Mesenchymal stem cell (in vitro differentiated cells and primary cell): ENCODE data around the gene POLD2.

Experiments used
- DNase-seq: peaks from one replicate; pipeline ENCODE4 v3.0.0-alpha.2; 2013
- H2AFZ ChIP-seq: one replicate; pipeline ENCODE4 v1.6.1; 2013; ENCODE audit warnings: low read depth, mild to moderate bottlenecking, control low read depth, inconsistent platforms, low read length, moderate library complexity
- H2AK5ac ChIP-seq: 2 replicates; pipeline ENCODE4 v1.6.1; 2013; ENCODE audit warnings: low read length, moderate library complexity, mild to moderate bottlenecking, inconsistent platforms; ENCODE audit not compliant: severe bottlenecking
- H2BK120ac ChIP-seq: one replicate; pipeline ENCODE4 v1.6.1; 2013; ENCODE audit warnings: low read depth, mild to moderate bottlenecking, inconsistent platforms, low read length, moderate library complexity
- H2BK12ac ChIP-seq, 2 experiments: one replicate each; pipeline ENCODE4 v1.6.1; 2013; ENCODE audit warnings: inconsistent platforms in 2 of 2, low read length in 2 of 2, mild to moderate bottlenecking in 2 of 2, moderate library complexity in 2 of 2, control low read depth in 1 of 2
- H2BK15ac ChIP-seq: one replicate; pipeline ENCODE4 v1.6.1; 2013; ENCODE audit warnings: mild to moderate bottlenecking, low read depth, inconsistent platforms; ENCODE audit not compliant: poor library complexity, severe bottlenecking
- H2BK5ac ChIP-seq: 2 replicates; pipeline ENCODE4 v1.6.1; 2013; ENCODE audit warnings: low read depth, mild to moderate bottlenecking, low read length, control low read depth, inconsistent platforms; ENCODE audit not compliant: poor library complexity, severe bottlenecking
- H3K14ac ChIP-seq, 2 experiments: one replicate each; pipeline ENCODE4 v1.6.1; 2013; ENCODE audit warnings: inconsistent platforms in 2 of 2, low read length in 2 of 2, control low read depth in 1 of 2, mild to moderate bottlenecking in 1 of 2, moderate library complexity in 1 of 2
- H3K18ac ChIP-seq, 2 experiments: one replicate each; pipeline ENCODE4 v1.6.1; 2013; ENCODE audit warnings: inconsistent platforms in 2 of 2, low read length in 2 of 2, control low read depth in 1 of 2, low read depth in 1 of 2, mild to moderate bottlenecking in 1 of 2
- H3K23ac ChIP-seq, 2 experiments: one replicate each; pipeline ENCODE4 v1.6.1; 2013; ENCODE audit warnings: inconsistent platforms in 2 of 2, low read length in 2 of 2, mild to moderate bottlenecking in 2 of 2, moderate library complexity in 2 of 2, control low read depth in 1 of 2
- H3K27ac ChIP-seq: 2 replicates; pipeline ENCODE4 v1.5.1; 2013; ENCODE audit warnings: mild to moderate bottlenecking, moderate library complexity, low read length, control low read depth, inconsistent platforms; ENCODE audit not compliant: poor library complexity, severe bottlenecking
- H3K27me3 ChIP-seq, 2 experiments: 2 replicates each; pipeline versions ENCODE4 v1.6.1 to v1.7.0; 2013; ENCODE audit warnings: low read length in 2 of 2, mild to moderate bottlenecking in 2 of 2, moderate library complexity in 2 of 2, control low read depth in 1 of 2, inconsistent platforms in 1 of 2; ENCODE audit not compliant: control insufficient read depth in 1 of 2, insufficient read depth in 1 of 2
- H3K36me3 ChIP-seq, 2 experiments: 2 replicates each; pipeline versions ENCODE4 v1.6.1 to v1.7.0; 2013; ENCODE audit warnings: low read length in 2 of 2, control low read depth in 1 of 2, inconsistent platforms in 1 of 2, low read depth in 1 of 2, mild to moderate bottlenecking in 1 of 2; ENCODE audit not compliant: insufficient read depth in 2 of 2, control insufficient read depth in 1 of 2
- H3K4ac ChIP-seq, 2 experiments: one replicate each; pipeline ENCODE4 v1.6.1; 2013; ENCODE audit warnings: inconsistent platforms in 2 of 2, low read length in 2 of 2, mild to moderate bottlenecking in 2 of 2, moderate library complexity in 2 of 2, control low read depth in 1 of 2, low read depth in 1 of 2
- H3K4me1 ChIP-seq: 2 replicates; pipeline ENCODE4 v1.6.1; 2013; ENCODE audit warnings: low read depth, low read length, control low read depth; ENCODE audit not compliant: control insufficient read depth, insufficient read depth
- H3K4me2 ChIP-seq: 2 replicates; pipeline ENCODE4 v1.6.1; 2013; ENCODE audit warnings: low read length, mild to moderate bottlenecking, inconsistent platforms; ENCODE audit not compliant: poor library complexity, severe bottlenecking
- H3K4me3 ChIP-seq, 2 experiments: 2 replicates each; pipeline versions ENCODE4 v1.5.1 to v1.7.0; 2013; ENCODE audit warnings: low read length in 2 of 2, mild to moderate bottlenecking in 2 of 2, control low read depth in 1 of 2, low read depth in 1 of 2; ENCODE audit not compliant: insufficient read depth in 1 of 2
- H3K79me1 ChIP-seq: replicated peaks from 2 replicates; pipeline ENCODE4 v1.6.1; 2013; ENCODE audit warnings: mild to moderate bottlenecking, control low read depth, low read length, inconsistent platforms; ENCODE audit not compliant: poor library complexity, severe bottlenecking
- H3K9ac ChIP-seq: 2 replicates; pipeline ENCODE4 v1.7.0; 2013; ENCODE audit warnings: mild to moderate bottlenecking, low read length, moderate library complexity
- H3K9me3 ChIP-seq: 2 replicates; pipeline ENCODE4 v1.7.0; 2013; ENCODE audit warnings: mild to moderate bottlenecking, low read length; ENCODE audit not compliant: control insufficient read depth
- H4K8ac ChIP-seq: one replicate; pipeline ENCODE4 v1.6.1; 2013; ENCODE audit warnings: inconsistent platforms, mild to moderate bottlenecking, low read length, moderate library complexity
- H4K91ac ChIP-seq: one replicate; pipeline ENCODE4 v1.6.1; 2013; ENCODE audit warnings: mild to moderate bottlenecking, low read length, inconsistent platforms
- WGBS: methylation state at CpG from one replicate; pipeline ENCODE4 v1.1.7; 2013; ENCODE audit warnings: mixed read lengths; 5-methylcytosine and 5-hydroxymethylcytosine counted together

Gene POLD2

DNA sequence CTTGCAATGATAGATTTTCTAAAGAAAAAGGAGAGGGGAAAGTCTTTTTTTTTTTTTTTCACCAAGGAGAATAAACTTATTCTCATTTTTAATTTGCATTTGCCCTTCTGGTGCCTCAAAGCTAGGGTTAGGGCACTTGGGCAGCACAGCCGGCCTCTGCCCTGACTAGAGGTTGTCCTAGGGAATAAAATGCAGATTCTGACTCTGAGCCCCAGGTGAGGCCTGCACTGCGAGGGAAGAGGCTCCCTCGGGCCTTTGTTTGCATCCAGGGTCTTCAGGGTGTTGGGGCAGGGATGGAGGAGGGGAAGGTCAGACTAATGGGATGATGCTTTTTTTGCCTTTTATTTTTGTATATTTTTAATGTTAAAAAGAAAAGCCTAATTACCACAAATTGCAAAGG, 9.9 kb upstream of the POLD2 start:
- Histone ChIP-seq H3K4me1 (peaks cover 16% of the 10 kb centered on the region), H3K27ac (no peak overlapping the region), H2BK15ac (no peak overlapping the region), H3K18ac (no peak overlapping the region), H2AFZ (no peak overlapping the region), H3K79me1 (no peaks in the 10 kb centered on the region), H3K36me3 (no peaks in the 10 kb centered on the region), H2BK5ac (no peak overlapping the region), H3K4me2 (no peak overlapping the region), H2BK12ac (no peak overlapping the region), H4K8ac (no peak overlapping the region), H3K23ac (no peak overlapping the region), H3K4ac (no peak overlapping the region), H2BK120ac (no peak overlapping the region), H3K4me3 (no peak overlapping the region), H2AK5ac (no peak overlapping the region), H4K91ac (no peak overlapping the region), H3K14ac (no peak overlapping the region), H3K9me3 (no peaks in the 10 kb centered on the region), H3K27me3 (peaks cover 0 to 7% of the 10 kb centered on the region in 2 experiments), H3K9ac (no peak overlapping the region)
- WGBS = 51% methylated on average over 3 of the region's 3 CpGs
- DNase-seq = no peak

- Histone ChIP-seq H2BK120ac (no peak overlapping the region), H3K4me2 (peak overlapping the region; percentile 8), H3K27ac (no peak overlapping the region), H3K4me1 (peaks cover 16% of the 10 kb centered on the region), H2AK5ac (peak overlapping the region; percentile 83), H3K9me3 (peaks cover 8% of the 10 kb centered on the region), H3K36me3 (no peaks in the 10 kb centered on the region), H3K23ac (no peak overlapping the region), H3K14ac (no peak overlapping the region), H2BK15ac (peak overlapping the region; percentile 75), H3K27me3 (peaks cover 0 to 3% of the 10 kb centered on the region in 2 experiments), H4K91ac (peak overlapping the region; percentile 2), H2BK12ac (peak overlapping the region in 1 of 2 experiments; percentile 25), H3K79me1 (no peaks in the 10 kb centered on the region), H3K4me3 (no peak overlapping the region), H2AFZ (no peak overlapping the region), H3K4ac (no peak overlapping the region), H4K8ac (no peak overlapping the region), H2BK5ac (no peak overlapping the region), H3K9ac (no peak overlapping the region), H3K18ac (no peak overlapping the region)
- DNase-seq = peak; percentile 20
- 74% methylated on average over 2 of the region's 2 CpGs for WGBS
Measured at GRCh38 chr7:44132039-44132438, 8.7 kb upstream of the POLD2 start.

DNA sequence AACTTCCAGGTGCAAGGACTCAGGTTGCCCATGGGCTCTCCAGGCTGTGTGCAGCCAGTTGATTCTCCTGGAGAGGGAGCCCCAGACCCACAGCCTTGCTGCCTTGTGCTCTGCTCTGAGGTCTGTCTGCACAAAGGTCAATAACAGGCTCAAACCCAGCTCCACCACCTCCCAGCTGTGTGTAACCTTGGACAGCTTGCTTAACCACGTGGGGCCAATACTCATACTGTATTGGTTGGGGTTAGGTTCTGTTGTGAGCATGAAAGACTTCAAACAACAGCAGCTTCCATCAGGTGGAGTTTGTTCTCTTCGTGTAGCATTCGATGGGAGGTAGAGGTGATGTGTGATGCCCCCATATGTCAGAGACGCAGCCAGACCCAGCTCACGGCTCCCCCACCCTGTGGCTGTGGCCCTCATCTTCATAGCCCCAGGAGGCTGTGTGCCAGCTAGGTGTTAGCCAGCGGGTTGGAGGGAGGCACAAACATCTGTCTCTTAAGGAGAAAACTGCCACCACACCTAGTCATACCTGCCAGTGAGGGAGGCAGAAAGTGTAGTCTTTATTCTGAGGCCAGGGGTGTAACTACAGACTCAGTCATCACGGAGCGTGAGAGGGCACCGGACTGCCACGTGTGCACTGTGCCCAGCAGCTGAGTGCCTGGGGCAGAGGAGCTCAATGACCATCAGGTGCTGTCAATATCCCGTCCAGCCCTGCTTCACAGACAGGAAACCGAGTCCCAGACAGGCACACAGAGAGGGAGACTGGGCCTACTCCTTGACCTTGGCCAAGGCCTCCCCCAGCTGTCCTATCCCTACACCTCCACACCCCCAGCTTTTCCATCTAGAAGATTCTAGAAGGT, 8.1 kb upstream of the POLD2 start:
- Histone ChIP-seq H3K18ac (peak overlapping the region in 1 of 2 experiments; percentile 75), H2BK5ac (no peak overlapping the region), H3K36me3 (no peaks in the 10 kb centered on the region), H3K4ac (no peak overlapping the region), H3K27ac (no peak overlapping the region), H4K91ac (peak overlapping the region; percentile 84), H3K27me3 (peaks cover 0 to 3% of the 10 kb centered on the region in 2 experiments), H3K79me1 (no peaks in the 10 kb centered on the region), H2BK120ac (no peak overlapping the region), H2AK5ac (peak overlapping the region; percentile 83), H3K9ac (no peak overlapping the region), H3K9me3 (peaks cover 8% of the 10 kb centered on the region), H2BK15ac (no peak overlapping the region), H3K23ac (no peak overlapping the region), H3K14ac (no peak overlapping the region), H4K8ac (no peak overlapping the region), H3K4me3 (no peak overlapping the region), H2BK12ac (peak overlapping the region; percentile 7 to 25), H3K4me1 (peaks cover 16% of the 10 kb centered on the region), H3K4me2 (no peak overlapping the region), H2AFZ (no peak overlapping the region)
- WGBS = 79% methylated on average over 10 of the region's 12 CpGs
- DNase-seq = peak; percentile 12

GRCh38 chr7:44128721-44129582, 5.6 kb upstream of the POLD2 start:
- no peak overlapping the region for H4K8ac ChIP-seq
- no peak for DNase-seq
- no peak overlapping the region for H3K9ac ChIP-seq
- no peaks in the 10 kb centered on the region for H3K36me3 ChIP-seq
- no peak overlapping the region for H2AK5ac ChIP-seq
- H3K23ac ChIP-seq = no peak overlapping the region
- H2BK12ac ChIP-seq = no peak overlapping the region
- H3K9me3 ChIP-seq = peaks cover 8% of the 10 kb centered on the region
- H3K14ac ChIP-seq = no peak overlapping the region
- H3K79me1 ChIP-seq = no peaks in the 10 kb centered on the region
- no peak overlapping the region for H2BK5ac ChIP-seq
- no peaks in the 10 kb centered on the region for H3K27me3 ChIP-seq
- H3K4me1 ChIP-seq = peaks cover 21% of the 10 kb centered on the region
- H3K4ac ChIP-seq = no peak overlapping the region
- 63% methylated on average over 6 of the region's 6 CpGs for WGBS
- H2AFZ ChIP-seq = no peak overlapping the region
- no peak overlapping the region for H3K27ac ChIP-seq
- no peak overlapping the region for H3K4me3 ChIP-seq
- H2BK15ac ChIP-seq = no peak overlapping the region
- H3K4me2 ChIP-seq = no peak overlapping the region
- no peak overlapping the region for H3K18ac ChIP-seq
- H4K91ac ChIP-seq = no peak overlapping the region
- H2BK120ac ChIP-seq = no peak overlapping the region
